ENCODE data around the gene RIPOR3.

Gene RIPOR3

GRCh38 chr20:50583442-50584150 is 107.7 kb downstream of the RIPOR3 start:
- peaks cover 65% of the 10 kb centered on the region for H3K36me3 ChIP-seq (ENCODE audit: insufficient read depth, low read depth, low read length)
- H3K27me3 ChIP-seq (ENCODE audit: insufficient read depth, low read length) = no peaks in the 10 kb centered on the region
- H3K4me1 ChIP-seq (ENCODE audit: insufficient read depth, low read length) = no peaks in the 10 kb centered on the region
- H3K9me3 ChIP-seq (ENCODE audit: insufficient read depth, low read depth, low read length) = no peaks in the 10 kb centered on the region
- no peak overlapping the region for H3K27ac ChIP-seq (ENCODE audit: low read length)
- no peak overlapping the region for H3K9ac ChIP-seq (ENCODE audit: low read depth, low read length)
- H3K4me3 ChIP-seq (ENCODE audit: low read length) = no peak overlapping the region

GRCh38 chr20:50582591-50583234 is 108.6 kb downstream of the RIPOR3 start:
- Histone ChIP-seq H3K27ac (ENCODE audit: low read length) (no peak overlapping the region), H3K4me3 (ENCODE audit: low read length) (no peak overlapping the region), H3K27me3 (ENCODE audit: insufficient read depth, low read length) (no peaks in the 10 kb centered on the region), H3K9ac (ENCODE audit: low read depth, low read length) (no peak overlapping the region), H3K36me3 (ENCODE audit: insufficient read depth, low read depth, low read length) (peaks cover 73% of the 10 kb centered on the region), H3K9me3 (ENCODE audit: insufficient read depth, low read depth, low read length) (no peaks in the 10 kb centered on the region), H3K4me1 (ENCODE audit: insufficient read depth, low read length) (no peaks in the 10 kb centered on the region)

- no peak overlapping the region for H3K9ac ChIP-seq (ENCODE audit: low read depth, low read length)
- H3K36me3 ChIP-seq (ENCODE audit: insufficient read depth, low read depth, low read length) = peaks cover 77% of the 10 kb centered on the region
- no peaks in the 10 kb centered on the region for H3K4me1 ChIP-seq (ENCODE audit: insufficient read depth, low read length)
- no peak overlapping the region for H3K27ac ChIP-seq (ENCODE audit: low read length)
- H3K9me3 ChIP-seq (ENCODE audit: insufficient read depth, low read depth, low read length) = no peaks in the 10 kb centered on the region
- no peak overlapping the region for H3K4me3 ChIP-seq (ENCODE audit: low read length)
- H3K27me3 ChIP-seq (ENCODE audit: insufficient read depth, low read length) = no peaks in the 10 kb centered on the region
Measured at GRCh38 chr20:50582092-50582491, 109.2 kb downstream of the RIPOR3 start.

GRCh38 chr20:50580842-50581544 is 110.3 kb downstream of the RIPOR3 start:
- no peaks in the 10 kb centered on the region for H3K9me3 ChIP-seq (ENCODE audit: insufficient read depth, low read depth, low read length)
- H3K27ac ChIP-seq (ENCODE audit: low read length) = no peak overlapping the region
- no peak overlapping the region for H3K9ac ChIP-seq (ENCODE audit: low read depth, low read length)
- peaks cover 75% of the 10 kb centered on the region for H3K36me3 ChIP-seq (ENCODE audit: insufficient read depth, low read depth, low read length)
- H3K27me3 ChIP-seq (ENCODE audit: insufficient read depth, low read length) = no peaks in the 10 kb centered on the region
- no peaks in the 10 kb centered on the region for H3K4me1 ChIP-seq (ENCODE audit: insufficient read depth, low read length)
- H3K4me3 ChIP-seq (ENCODE audit: low read length) = no peak overlapping the region

GRCh38 chr20:50580016-50580747 is 111.2 kb downstream of the RIPOR3 start:
- Histone ChIP-seq H3K9me3 (ENCODE audit: insufficient read depth, low read depth, low read length) (no peaks in the 10 kb centered on the region), H3K4me3 (ENCODE audit: low read length) (no peak overlapping the region), H3K4me1 (ENCODE audit: insufficient read depth, low read length) (no peaks in the 10 kb centered on the region), H3K9ac (ENCODE audit: low read depth, low read length) (no peak overlapping the region), H3K27me3 (ENCODE audit: insufficient read depth, low read length) (no peaks in the 10 kb centered on the region), H3K27ac (ENCODE audit: low read length) (no peak overlapping the region), H3K36me3 (ENCODE audit: insufficient read depth, low read depth, low read length) (peaks cover 77% of the 10 kb centered on the region)

- H3K27ac ChIP-seq (ENCODE audit: low read length) = no peak overlapping the region
Measured at GRCh38 chr20:50579511-50579910, 111.8 kb downstream of the RIPOR3 start.

GRCh38 chr20:50578778-50579165 is 112.6 kb downstream of the RIPOR3 start:
- Histone ChIP-seq H3K36me3 (ENCODE audit: insufficient read depth, low read depth, low read length) (peaks cover 83% of the 10 kb centered on the region), H3K4me1 (ENCODE audit: insufficient read depth, low read length) (no peaks in the 10 kb centered on the region), H3K27me3 (ENCODE audit: insufficient read depth, low read length) (no peaks in the 10 kb centered on the region), H3K9ac (ENCODE audit: low read depth, low read length) (no peak overlapping the region), H3K4me3 (ENCODE audit: low read length) (no peak overlapping the region), H3K9me3 (ENCODE audit: insufficient read depth, low read depth, low read length) (no peaks in the 10 kb centered on the region), H3K27ac (ENCODE audit: low read length) (no peak overlapping the region)

More at GRCh38 chr20:50579511-50579910, 111.8 kb downstream of the RIPOR3 start:
- Histone ChIP-seq H3K27me3 (ENCODE audit: insufficient read depth, low read length) (no peaks in the 10 kb centered on the region), H3K4me1 (ENCODE audit: insufficient read depth, low read length) (no peaks in the 10 kb centered on the region), H3K4me3 (ENCODE audit: low read length) (no peak overlapping the region), H3K9me3 (ENCODE audit: insufficient read depth, low read depth, low read length) (no peaks in the 10 kb centered on the region), H3K9ac (ENCODE audit: low read depth, low read length) (no peak overlapping the region), H3K36me3 (ENCODE audit: insufficient read depth, low read depth, low read length) (peaks cover 84% of the 10 kb centered on the region)

- Histone ChIP-seq H3K9me3 (ENCODE audit: insufficient read depth, low read depth, low read length) (no peaks in the 10 kb centered on the region), H3K27ac (ENCODE audit: low read length) (no peak overlapping the region), H3K4me1 (ENCODE audit: insufficient read depth, low read length) (no peaks in the 10 kb centered on the region), H3K36me3 (ENCODE audit: insufficient read depth, low read depth, low read length) (peaks cover 79% of the 10 kb centered on the region), H3K4me3 (ENCODE audit: low read length) (no peak overlapping the region), H3K27me3 (ENCODE audit: insufficient read depth, low read length) (no peaks in the 10 kb centered on the region), H3K9ac (ENCODE audit: low read depth, low read length) (no peak overlapping the region)
Measured at GRCh38 chr20:50578061-50578777, 113.1 kb downstream of the RIPOR3 start.

- no peaks in the 10 kb centered on the region for H3K27me3 ChIP-seq (ENCODE audit: insufficient read depth, low read length)
- H3K4me1 ChIP-seq (ENCODE audit: insufficient read depth, low read length) = no peaks in the 10 kb centered on the region
- H3K9ac ChIP-seq (ENCODE audit: low read depth, low read length) = no peak overlapping the region
Measured at GRCh38 chr20:50577175-50578018, 113.9 kb downstream of the RIPOR3 start.

GRCh38 chr20:50575865-50576720 is 115.2 kb downstream of the RIPOR3 start:
- Histone ChIP-seq H3K9ac (ENCODE audit: low read depth, low read length) (no peak overlapping the region), H3K4me1 (ENCODE audit: insufficient read depth, low read length) (no peaks in the 10 kb centered on the region), H3K4me3 (ENCODE audit: low read length) (no peak overlapping the region), H3K36me3 (ENCODE audit: insufficient read depth, low read depth, low read length) (peaks cover 64% of the 10 kb centered on the region), H3K27ac (ENCODE audit: low read length) (no peak overlapping the region), H3K27me3 (ENCODE audit: insufficient read depth, low read length) (no peaks in the 10 kb centered on the region), H3K9me3 (ENCODE audit: insufficient read depth, low read depth, low read length) (no peaks in the 10 kb centered on the region)

More at GRCh38 chr20:50577175-50578018, 113.9 kb downstream of the RIPOR3 start:
- H3K27ac ChIP-seq (ENCODE audit: low read length) = no peak overlapping the region
- H3K9me3 ChIP-seq (ENCODE audit: insufficient read depth, low read depth, low read length) = no peaks in the 10 kb centered on the region
- peaks cover 76% of the 10 kb centered on the region for H3K36me3 ChIP-seq (ENCODE audit: insufficient read depth, low read depth, low read length)
- no peak overlapping the region for H3K4me3 ChIP-seq (ENCODE audit: low read length)
